Measurements from ENCODE around the gene MX1. TPM values are rescaled to one million over a fixed set of nuclear protein-coding genes. Genes with fewer than 3 reads are reported as not detected.

The MX1 gene
- total RNA-seq, 1 donor from 2014 or later = 2.4 TPM

GRCh38 chr21:41480086-41480690, 54.1 kb downstream of the MX1 start:
- FAIRE-seq (no peak), DNase-seq (ENCODE audit: low read depth) (no peak)
- TF ChIP-seq, protein P1, sequence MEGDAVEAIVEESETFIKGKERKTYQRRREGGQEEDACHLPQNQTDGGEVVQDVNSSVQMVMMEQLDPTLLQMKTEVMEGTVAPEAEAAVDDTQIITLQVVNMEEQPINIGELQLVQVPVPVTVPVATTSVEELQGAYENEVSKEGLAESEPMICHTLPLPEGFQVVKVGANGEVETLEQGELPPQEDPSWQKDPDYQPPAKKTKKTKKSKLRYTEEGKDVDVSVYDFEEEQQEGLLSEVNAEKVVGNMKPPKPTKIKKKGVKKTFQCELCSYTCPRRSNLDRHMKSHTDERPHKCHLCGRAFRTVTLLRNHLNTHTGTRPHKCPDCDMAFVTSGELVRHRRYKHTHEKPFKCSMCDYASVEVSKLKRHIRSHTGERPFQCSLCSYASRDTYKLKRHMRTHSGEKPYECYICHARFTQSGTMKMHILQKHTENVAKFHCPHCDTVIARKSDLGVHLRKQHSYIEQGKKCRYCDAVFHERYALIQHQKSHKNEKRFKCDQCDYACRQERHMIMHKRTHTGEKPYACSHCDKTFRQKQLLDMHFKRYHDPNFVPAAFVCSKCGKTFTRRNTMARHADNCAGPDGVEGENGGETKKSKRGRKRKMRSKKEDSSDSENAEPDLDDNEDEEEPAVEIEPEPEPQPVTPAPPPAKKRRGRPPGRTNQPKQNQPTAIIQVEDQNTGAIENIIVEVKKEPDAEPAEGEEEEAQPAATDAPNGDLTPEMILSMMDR (IDR thresholded peaks at IDR 0.05; ENCODE audit: insufficient read depth, low read length, severe bottlenecking) = no peak
- Histone ChIP-seq H3K27me3 (ENCODE audit: control insufficient read depth, insufficient read depth, low read length) (peaks cover 9% of the 10 kb centered on the region), H3K4me3 (ENCODE audit: low read depth, low read length) (no peak overlapping the region), H3K36me3 (ENCODE audit: control insufficient read depth, insufficient read depth, low read length) (no peaks in the 10 kb centered on the region)

DNA sequence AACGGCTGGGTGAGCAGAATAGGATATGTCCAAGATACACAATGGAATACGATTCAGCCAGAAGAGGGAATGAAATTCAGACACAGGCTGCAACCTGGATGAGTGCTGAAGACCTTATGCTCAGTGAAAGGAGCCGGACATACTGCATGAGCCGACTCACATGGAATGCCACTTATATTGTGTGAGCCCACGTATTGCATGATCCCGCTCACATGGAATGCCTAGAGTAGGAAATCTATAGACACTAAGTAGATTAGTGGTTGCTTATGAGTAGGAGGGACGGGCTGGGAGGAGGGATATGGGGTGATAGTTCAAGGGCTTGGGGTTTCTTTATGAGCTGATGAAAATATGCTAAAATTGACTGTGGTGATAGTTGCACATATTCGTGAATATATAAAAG, 55.2 kb downstream of the MX1 start:
- H3K36me3 ChIP-seq (ENCODE audit: control insufficient read depth, insufficient read depth, low read length) = no peaks in the 10 kb centered on the region
- FAIRE-seq (no peak), DNase-seq (ENCODE audit: low read depth) (peak; percentile 37)
- peaks cover 9% of the 10 kb centered on the region for H3K27me3 ChIP-seq (ENCODE audit: control insufficient read depth, insufficient read depth, low read length)
- no peak overlapping the region for H3K4me3 ChIP-seq (ENCODE audit: low read depth, low read length)
- TF ChIP-seq, protein P1 (IDR thresholded peaks at IDR 0.05; ENCODE audit: insufficient read depth, low read length, severe bottlenecking) = no peak

GRCh38 chr21:41482301-41482700, 56.3 kb downstream of the MX1 start:
- Histone ChIP-seq H3K27me3 (ENCODE audit: control insufficient read depth, insufficient read depth, low read length) (peaks cover 9% of the 10 kb centered on the region), H3K4me3 (ENCODE audit: low read depth, low read length) (no peak overlapping the region), H3K36me3 (ENCODE audit: control insufficient read depth, insufficient read depth, low read length) (no peaks in the 10 kb centered on the region)
- FAIRE-seq (no peak), DNase-seq (ENCODE audit: low read depth) (peak; percentile 30)
- TF ChIP-seq, protein P1 (IDR thresholded peaks at IDR 0.05; ENCODE audit: insufficient read depth, low read length, severe bottlenecking) = no peak

GRCh38 chr21:41482980-41483379, 56.9 kb downstream of the MX1 start:
- TF ChIP-seq, protein P1 (IDR thresholded peaks at IDR 0.05; ENCODE audit: insufficient read depth, low read length, severe bottlenecking) = no peak
- Histone ChIP-seq H3K36me3 (ENCODE audit: control insufficient read depth, insufficient read depth, low read length) (no peaks in the 10 kb centered on the region), H3K4me3 (ENCODE audit: low read depth, low read length) (no peak overlapping the region), H3K27me3 (ENCODE audit: control insufficient read depth, insufficient read depth, low read length) (peaks cover 9% of the 10 kb centered on the region)
- no peak for FAIRE-seq
- DNase-seq (ENCODE audit: low read depth) = no peak

DNA sequence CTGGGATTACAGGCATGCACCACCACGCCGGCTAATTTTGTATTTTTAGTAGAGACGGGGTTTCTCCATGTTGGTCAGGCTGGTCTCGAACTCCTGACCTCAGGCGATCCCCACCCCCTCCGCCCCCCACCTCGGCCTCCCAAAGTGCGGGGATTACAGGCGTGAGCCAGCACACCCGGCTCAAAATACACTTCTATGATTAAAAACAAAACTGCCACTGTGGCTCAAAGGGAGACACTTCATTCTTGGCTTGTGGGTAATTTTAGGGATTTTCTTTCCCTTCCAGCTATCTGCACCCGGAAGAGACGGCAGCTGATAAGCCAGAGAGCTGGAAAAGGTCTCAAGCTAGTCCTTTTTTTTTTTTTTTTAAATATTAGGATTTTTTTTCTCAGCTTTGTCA, 57.4 kb downstream of the MX1 start:
- no peaks in the 10 kb centered on the region for H3K36me3 ChIP-seq (ENCODE audit: control insufficient read depth, insufficient read depth, low read length)
- peaks cover 6% of the 10 kb centered on the region for H3K27me3 ChIP-seq (ENCODE audit: control insufficient read depth, insufficient read depth, low read length)
- FAIRE-seq (no peak), DNase-seq (ENCODE audit: low read depth) (no peak)
- H3K4me3 ChIP-seq (ENCODE audit: low read depth, low read length) = no peak overlapping the region
- TF ChIP-seq, protein P1 (IDR thresholded peaks at IDR 0.05; ENCODE audit: insufficient read depth, low read length, severe bottlenecking) = no peak

DNA sequence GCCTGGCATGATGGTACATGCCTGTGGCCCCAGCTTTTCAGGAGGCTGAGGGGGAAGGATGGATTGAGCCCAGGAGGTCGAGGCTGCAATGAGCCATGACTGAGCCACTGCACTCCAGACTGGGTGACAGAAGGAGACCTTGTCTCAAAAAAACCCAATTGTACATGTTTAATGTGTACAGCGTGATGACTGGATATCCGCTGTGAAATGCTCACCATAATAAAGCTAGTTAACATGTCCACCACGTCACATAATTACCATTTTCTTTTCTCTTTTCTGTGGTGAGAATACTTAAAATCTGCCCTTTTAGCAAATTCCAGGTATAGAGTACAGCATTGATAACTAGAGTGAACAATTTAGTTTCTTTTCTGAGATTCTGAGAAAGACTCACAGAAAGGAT, 57.9 kb downstream of the MX1 start:
- FAIRE-seq = no peak
- H3K4me3 ChIP-seq (ENCODE audit: low read depth, low read length) = no peak overlapping the region

More for the DNA sequence above, 57.9 kb downstream of the MX1 start:
- H3K27me3 ChIP-seq (ENCODE audit: control insufficient read depth, insufficient read depth, low read length) = peaks cover 2% of the 10 kb centered on the region
- DNase-seq (ENCODE audit: low read depth) = no peak
- TF ChIP-seq, protein P1 (IDR thresholded peaks at IDR 0.05; ENCODE audit: insufficient read depth, low read length, severe bottlenecking) = no peak
- no peaks in the 10 kb centered on the region for H3K36me3 ChIP-seq (ENCODE audit: control insufficient read depth, insufficient read depth, low read length)

Measured in bronchial epithelial cell (primary cell).